Astrocyte (in vitro differentiated cells and primary cell): Measurements from ENCODE around the gene OR56A3. TPM values are rescaled to one million over a fixed set of nuclear protein-coding genes. Genes with fewer than 3 reads are reported as not detected.
"Not testable (repeated sequence)": the region's sequence is repeated elsewhere in the genome, so short reads cannot be mapped to it uniquely, and the experiment has no call there.

ENCODE experiments used
- DNase-seq: peaks from one replicate; pipeline ENCODE4 v3.0.0-alpha.2; 2010; ENCODE audit warnings: low read depth
- FAIRE-seq: peaks from 2 replicates; lab custom pipeline; 2011; peaks lifted over from hg19 to GRCh38; lab: Jason Lieb, UNC
- H2AFZ ChIP-seq: 2 replicates; pipeline ENCODE4 v1.6.0; 2012; ENCODE audit warnings: low read depth, low read length, inconsistent platforms
- H3K27ac ChIP-seq: 2 replicates; pipeline ENCODE4 v1.5.1; 2011; ENCODE audit warnings: low read depth, low read length, inconsistent platforms
- H3K27me3 ChIP-seq: 2 replicates; pipeline ENCODE4 v1.6.0; 2011; ENCODE audit warnings: low read length, inconsistent platforms; ENCODE audit not compliant: insufficient read depth
- H3K36me3 ChIP-seq: 2 replicates; pipeline ENCODE4 v1.5.1; 2011; ENCODE audit warnings: low read length, inconsistent platforms; ENCODE audit not compliant: insufficient read depth
- H3K4me1 ChIP-seq: 2 replicates; pipeline ENCODE4 v1.5.1; 2011; ENCODE audit warnings: low read length, inconsistent platforms; ENCODE audit not compliant: insufficient read depth
- H3K4me2 ChIP-seq: 2 replicates; pipeline ENCODE4 v1.6.0; 2012; ENCODE audit warnings: low read length, inconsistent platforms
- H3K4me3 ChIP-seq: 2 replicates; pipeline ENCODE4 v1.5.1; 2011; ENCODE audit warnings: low read depth, mild to moderate bottlenecking, low read length, inconsistent platforms; ENCODE audit not compliant: insufficient read depth
- H3K79me2 ChIP-seq: 2 replicates; pipeline ENCODE4 v1.6.0; 2012; ENCODE audit warnings: mild to moderate bottlenecking, low read length, inconsistent platforms; ENCODE audit not compliant: insufficient read depth
- H3K9ac ChIP-seq: 2 replicates; pipeline ENCODE4 v1.6.0; 2012; ENCODE audit warnings: mild to moderate bottlenecking, low read length, inconsistent platforms
- H3K9me3 ChIP-seq: 2 replicates; pipeline ENCODE4 v1.5.1; 2012; ENCODE audit warnings: low read depth, mild to moderate bottlenecking, low read length, inconsistent platforms; ENCODE audit not compliant: insufficient read depth
- H4K20me1 ChIP-seq: 2 replicates; pipeline ENCODE4 v1.6.0; 2012; ENCODE audit warnings: low read length, inconsistent platforms; ENCODE audit not compliant: insufficient read depth
- H3K27ac Mint-ChIP-seq: one replicate; pipeline ENCODE4 v1.8.0; 2021; ENCODE audit warnings: mild to moderate bottlenecking, mixed read lengths; ENCODE audit not compliant: unreplicated experiment
- H3K27me3 Mint-ChIP-seq: one replicate; pipeline ENCODE4 v1.8.0; 2021; ENCODE audit warnings: low read depth, mixed read lengths; ENCODE audit not compliant: unreplicated experiment
- H3K36me3 Mint-ChIP-seq: one replicate; pipeline ENCODE4 v1.8.0; 2021; ENCODE audit warnings: low read depth, mixed read lengths; ENCODE audit not compliant: unreplicated experiment
- H3K4me1 Mint-ChIP-seq: one replicate; pipeline ENCODE4 v1.8.0; 2021; ENCODE audit warnings: low read depth, mixed read lengths; ENCODE audit not compliant: unreplicated experiment
- H3K4me3 Mint-ChIP-seq: one replicate; pipeline ENCODE4 v1.8.0; 2021; ENCODE audit warnings: mild to moderate bottlenecking, moderate library complexity, mixed read lengths; ENCODE audit not compliant: unreplicated experiment
- H3K9me3 Mint-ChIP-seq: one replicate; pipeline ENCODE4 v1.8.0; 2021; ENCODE audit warnings: mild to moderate bottlenecking, mixed read lengths; ENCODE audit not compliant: unreplicated experiment
- CTCF ChIP-seq: IDR thresholded peaks from 2 replicates; pipeline ENCODE4 v1.5.1; 2011; ENCODE audit warnings: low read depth, mild to moderate bottlenecking, inconsistent platforms, low read length, moderate library complexity; ENCODE audit not compliant: insufficient read depth
- EZH2 ChIP-seq: IDR thresholded peaks from 2 replicates; pipeline ENCODE4 v1.6.1; 2012; ENCODE audit warnings: mild to moderate bottlenecking, low read length, inconsistent platforms; ENCODE audit not compliant: insufficient read depth
- total RNA-seq: library from RNA; stranded (reverse); gene quantifications from 2 replicates; pipeline ENCODE4 v1.2.1, GENCODE V29; 2021

The OR56A3 gene
- total RNA-seq, 1 donor from 2014 or later = not detected

GRCh38 chr11:5955586-5955985 lies 13.5 kb downstream of the OR56A3 start:
- no peak overlapping the region for H3K27ac Mint-ChIP-seq
- FAIRE-seq (no peak), DNase-seq (no peak)
- Histone ChIP-seq H3K9ac (no peak overlapping the region), H3K27ac (no peak overlapping the region), H3K4me1 (no peaks in the 10 kb centered on the region), H4K20me1 (no peaks in the 10 kb centered on the region), H3K79me2 (no peaks in the 10 kb centered on the region), H3K27me3 (no peaks in the 10 kb centered on the region), H2AFZ (no peak overlapping the region), H3K9me3 (no peaks in the 10 kb centered on the region), H3K36me3 (no peaks in the 10 kb centered on the region), H3K4me3 (no peak overlapping the region), H3K4me2 (no peak overlapping the region)
- no peaks in the 10 kb centered on the region for H3K4me1 Mint-ChIP-seq
- no peaks in the 10 kb centered on the region for H3K27me3 Mint-ChIP-seq
- no peak for TF ChIP-seq EZH2
- TF ChIP-seq CTCF = no peak
- no peak overlapping the region for H3K4me3 Mint-ChIP-seq
- H3K9me3 Mint-ChIP-seq = peaks cover 7% of the 10 kb centered on the region
- H3K36me3 Mint-ChIP-seq = no peaks in the 10 kb centered on the region

- not testable (repeated sequence) for H3K27me3 ChIP-seq, H3K4me1 Mint-ChIP-seq, H3K27ac Mint-ChIP-seq, H4K20me1 ChIP-seq, H3K4me2 ChIP-seq, H3K4me1 ChIP-seq, H3K36me3 Mint-ChIP-seq, FAIRE-seq, DNase-seq, H3K27ac ChIP-seq, H3K27me3 Mint-ChIP-seq, H3K9ac ChIP-seq, H3K79me2 ChIP-seq, H3K4me3 ChIP-seq, H3K4me3 Mint-ChIP-seq, H2AFZ ChIP-seq, H3K9me3 ChIP-seq, H3K36me3 ChIP-seq
- peaks cover 14% of the 10 kb centered on the region for H3K9me3 Mint-ChIP-seq
Observed at GRCh38 chr11:5960704-5961320, 18.8 kb downstream of the OR56A3 start.

- peaks cover 5% of the 10 kb centered on the region for H3K9me3 ChIP-seq
- no peaks in the 10 kb centered on the region for H4K20me1 ChIP-seq
- Mint-ChIP-seq H3K9me3 (peaks cover 7% of the 10 kb centered on the region), H3K4me1 (no peaks in the 10 kb centered on the region), H3K4me3 (no peak overlapping the region), H3K27ac (no peak overlapping the region), H3K36me3 (no peaks in the 10 kb centered on the region), H3K27me3 (peaks cover 3% of the 10 kb centered on the region)
- TF ChIP-seq EZH2 (no peak), CTCF (no peak)
- no peak overlapping the region for H3K9ac ChIP-seq
- H3K4me3 ChIP-seq = no peak overlapping the region
- H3K79me2 ChIP-seq = no peaks in the 10 kb centered on the region
- FAIRE-seq = no peak
- H3K4me2 ChIP-seq = no peak overlapping the region
- H3K27me3 ChIP-seq = no peaks in the 10 kb centered on the region
- H3K36me3 ChIP-seq = no peaks in the 10 kb centered on the region
- no peak overlapping the region for H2AFZ ChIP-seq
- no peak for DNase-seq
- no peaks in the 10 kb centered on the region for H3K4me1 ChIP-seq
- no peak overlapping the region for H3K27ac ChIP-seq
Observed at GRCh38 chr11:5966958-5967357, 24.9 kb downstream of the OR56A3 start.
